HG03558 (cell line): ENCODE data around the gene ATP1B4.
"Not testable (repeated sequence)": the region's sequence is repeated elsewhere in the genome, so short reads cannot be mapped to it uniquely, and the experiment has no call there.

ENCODE experiments used
- ATAC-seq: cut with Tn5 transposase; IDR thresholded peaks from one replicate; pipeline ENCODE4 v1.9.1; 2021; ENCODE audit warnings: moderate number of reproducible peaks; ENCODE audit not compliant: unreplicated experiment; ENCODE audit errors: extremely low read depth

The ATP1B4 gene

DNA sequence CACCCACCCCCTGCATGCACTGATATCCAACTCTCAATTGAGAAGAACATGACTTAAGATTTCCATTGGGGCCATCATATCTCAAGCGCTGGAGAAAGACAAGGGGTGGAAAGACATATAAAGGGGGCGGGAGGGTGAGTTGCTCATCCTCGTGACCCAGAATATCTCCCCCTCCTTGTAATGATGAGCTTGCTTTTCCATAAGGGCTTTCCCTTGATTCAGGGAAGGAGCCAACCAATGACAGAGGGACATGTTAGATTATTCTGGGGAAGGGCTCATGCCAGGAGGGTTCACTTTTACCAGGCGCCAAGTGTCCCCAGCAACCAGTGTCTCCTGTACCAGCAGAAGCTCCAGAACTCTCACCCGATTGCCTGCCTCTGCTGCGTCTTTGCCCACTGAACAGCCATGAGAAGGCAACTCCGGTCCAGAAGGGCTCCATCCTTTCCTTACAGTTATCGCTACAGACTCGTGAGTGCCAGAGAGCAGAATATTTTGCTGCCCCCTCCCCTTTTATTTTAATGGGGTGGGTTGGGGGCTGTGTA lies at the start of gene ATP1B4:
TSS of gene ATP1B4 (plus strand) at position 326 of the 542 bp plus-strand sequence. CDS start at position 406, 80 bp downstream.
- ATAC-seq, result no peak

DNA sequence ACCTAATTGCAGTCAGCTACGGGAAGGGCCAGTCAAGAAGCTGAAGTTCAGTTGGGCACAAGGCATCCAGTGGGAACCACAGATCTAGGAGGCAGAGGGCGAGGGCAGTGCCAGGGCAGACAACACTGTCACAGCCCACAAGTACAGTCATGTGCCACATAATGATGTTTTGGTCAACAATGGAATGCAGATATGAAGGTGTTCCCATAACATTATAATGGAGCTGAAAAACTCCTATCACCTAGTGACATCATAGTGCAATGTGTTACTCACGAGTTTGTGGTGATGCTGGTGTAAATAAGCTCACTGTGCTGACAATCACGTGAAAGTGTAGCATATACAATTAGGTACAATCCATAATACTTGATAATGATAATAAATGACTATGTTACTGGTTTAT lies 46.1 kb upstream of the ATP1B4 start:
- no peak for ATAC-seq

DNA sequence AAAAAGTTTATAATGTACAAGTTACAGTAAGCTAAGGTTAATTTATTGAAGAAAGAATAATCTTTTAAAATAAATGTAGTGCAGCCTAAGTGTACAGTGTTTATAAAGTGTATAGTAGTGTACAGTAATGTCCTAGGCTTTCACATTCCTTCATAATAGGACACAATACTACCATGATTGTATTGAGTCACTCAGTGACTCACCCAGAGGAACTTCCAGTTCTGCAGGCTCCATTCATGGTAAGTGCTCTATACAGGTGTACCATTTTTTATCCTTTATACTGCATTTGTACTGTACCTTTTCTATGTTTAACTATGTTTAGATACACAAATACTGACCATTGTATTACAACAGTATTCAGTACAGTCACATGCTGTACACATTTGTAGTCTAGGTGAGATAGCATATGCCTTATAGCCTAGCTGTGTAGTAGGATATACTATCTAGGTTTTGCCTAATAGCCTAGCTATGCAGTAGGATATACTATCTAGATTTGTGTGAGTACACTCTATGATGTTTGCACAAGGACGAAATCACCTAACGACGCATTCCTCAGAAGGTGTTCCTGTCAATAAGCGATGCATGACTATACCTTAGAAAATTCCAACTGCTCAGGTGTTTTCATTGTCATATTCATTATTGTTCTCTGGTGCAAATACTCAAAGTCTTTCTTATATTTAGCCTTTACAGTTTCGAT lies 45.2 kb upstream of the ATP1B4 start:
- ATAC-seq, result no peak

DNA sequence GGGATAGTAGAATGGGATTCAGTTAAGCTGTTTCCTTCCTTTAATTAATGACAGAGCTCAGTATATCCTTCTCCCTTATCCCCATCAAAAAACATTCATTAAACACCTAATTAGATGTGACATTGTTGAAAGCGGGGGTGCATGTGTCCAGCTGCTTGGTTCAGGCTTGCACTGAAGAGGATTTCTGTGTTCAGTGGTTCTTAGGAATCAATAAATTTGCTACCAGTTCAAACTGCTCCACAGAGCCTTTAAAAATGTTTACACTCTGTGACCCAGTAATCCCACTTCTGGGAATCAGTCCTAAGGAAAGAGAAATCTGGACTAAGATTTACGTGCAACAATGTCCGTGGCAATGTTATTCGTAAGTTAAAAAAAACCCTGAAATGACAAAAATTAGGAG lies 43.5 kb upstream of the ATP1B4 start:
- ATAC-seq, result no peak

DNA sequence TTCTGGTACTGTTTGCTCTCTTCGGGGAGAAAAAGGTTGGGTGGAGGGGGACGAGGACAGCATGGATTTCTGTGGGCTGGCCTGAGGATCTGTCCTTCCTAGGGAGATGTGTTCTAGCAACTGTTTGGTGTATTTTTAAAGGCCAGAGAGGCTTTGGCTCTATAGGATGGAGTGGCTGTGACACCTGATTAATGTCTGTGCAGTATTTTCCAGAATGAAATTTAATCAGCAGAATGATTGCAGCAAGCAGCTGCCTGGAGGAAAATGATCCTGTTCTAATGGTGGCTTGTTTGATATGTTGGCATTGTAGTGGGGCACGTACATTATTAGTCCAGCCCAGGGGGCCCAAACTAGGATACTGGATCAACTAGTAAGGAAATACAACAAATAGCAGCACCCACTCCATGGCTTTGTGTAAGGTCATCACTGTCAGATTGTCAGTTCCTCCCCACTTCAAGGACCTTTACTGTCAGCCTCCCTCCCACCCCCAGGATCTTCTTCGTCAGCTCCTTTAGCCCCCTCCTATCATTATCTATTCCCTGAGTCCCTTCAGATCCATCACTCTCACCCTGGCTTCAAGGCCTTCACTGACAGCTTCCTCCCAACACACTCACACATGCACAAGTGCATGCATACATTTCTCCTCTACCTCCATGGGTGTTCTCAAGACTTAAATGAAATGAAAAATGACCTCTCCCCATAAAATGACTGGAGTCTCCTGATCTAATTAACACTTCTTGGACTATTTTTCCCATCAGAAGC lies 40.2 kb upstream of the ATP1B4 start:
- ATAC-seq, result no peak

DNA sequence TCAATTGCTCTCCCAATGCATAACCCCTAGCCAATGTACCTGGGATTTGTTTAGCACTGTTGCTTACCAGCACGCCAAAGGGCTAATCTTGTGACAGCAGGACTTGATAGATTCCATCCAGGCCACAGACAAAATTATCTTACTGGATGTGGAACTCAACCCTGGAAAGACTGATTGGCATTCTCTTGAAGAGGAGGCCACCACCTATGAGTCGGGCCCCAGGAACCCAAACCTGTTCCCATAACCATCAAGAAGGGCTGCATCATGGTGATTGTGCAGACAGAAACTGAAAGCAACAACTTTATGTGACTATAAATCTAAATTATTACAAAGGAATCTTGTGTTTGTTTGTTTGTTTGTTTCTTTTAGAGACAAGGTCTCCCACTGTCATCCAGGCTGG lies 30.8 kb upstream of the ATP1B4 start:
- no peak for ATAC-seq

DNA sequence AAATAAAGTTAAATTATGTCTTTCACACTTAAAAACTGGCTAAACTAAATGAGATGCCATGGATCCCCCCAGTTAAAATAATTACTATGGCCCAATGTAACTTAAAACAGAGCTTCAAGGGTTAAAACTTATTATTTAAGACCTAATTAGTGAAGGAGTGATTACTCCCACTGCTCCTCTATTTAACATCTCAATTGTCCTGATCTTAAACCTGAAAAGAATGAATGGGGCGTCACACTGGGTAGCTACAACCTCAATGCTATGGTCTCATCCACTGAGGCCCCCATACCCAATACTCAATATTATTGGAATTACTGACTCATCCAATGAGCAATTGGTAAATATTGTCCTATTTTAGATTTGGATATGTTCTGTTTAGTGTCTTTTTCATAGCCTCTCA lies 29.5 kb upstream of the ATP1B4 start:
- no peak for ATAC-seq

DNA sequence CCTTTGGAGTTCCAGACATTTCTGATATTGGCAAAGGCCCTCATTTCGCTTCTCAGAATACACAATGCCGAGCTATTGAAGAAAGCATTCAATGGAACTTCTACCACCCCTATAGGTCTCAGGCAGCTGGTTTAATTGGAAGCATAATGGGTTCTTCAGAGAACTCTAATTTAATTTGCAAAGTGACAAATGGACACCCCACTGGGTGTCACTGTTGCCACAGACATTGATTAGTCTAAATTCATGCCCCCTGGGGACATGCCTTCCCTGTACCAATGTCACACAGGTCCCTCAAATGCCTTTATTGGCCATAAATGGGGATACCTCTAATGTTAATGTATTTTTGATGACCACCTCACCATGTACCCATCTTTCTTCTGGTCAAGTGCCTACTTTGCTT lies 27.7 kb upstream of the ATP1B4 start:
- ATAC-seq, result no peak

DNA sequence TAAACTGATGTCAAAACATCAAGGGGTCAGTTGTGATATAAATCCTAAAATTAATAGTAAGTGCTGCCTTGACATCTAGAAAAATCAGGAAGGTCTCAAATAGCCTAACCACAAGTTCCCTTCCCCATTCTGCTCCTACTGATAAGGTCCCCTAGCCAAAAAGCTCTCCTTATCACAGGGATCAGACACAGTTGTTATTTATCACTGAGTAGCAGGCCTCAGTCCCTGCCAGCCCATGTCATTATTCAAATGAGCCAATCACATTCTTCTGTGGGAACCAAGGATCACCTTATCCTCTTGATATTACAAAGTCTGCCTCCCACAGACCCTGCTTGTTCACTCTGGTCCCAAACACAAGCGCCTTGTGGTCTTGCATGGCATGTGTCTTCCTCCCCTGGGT lies 27.3 kb upstream of the ATP1B4 start:
- no peak for ATAC-seq

DNA sequence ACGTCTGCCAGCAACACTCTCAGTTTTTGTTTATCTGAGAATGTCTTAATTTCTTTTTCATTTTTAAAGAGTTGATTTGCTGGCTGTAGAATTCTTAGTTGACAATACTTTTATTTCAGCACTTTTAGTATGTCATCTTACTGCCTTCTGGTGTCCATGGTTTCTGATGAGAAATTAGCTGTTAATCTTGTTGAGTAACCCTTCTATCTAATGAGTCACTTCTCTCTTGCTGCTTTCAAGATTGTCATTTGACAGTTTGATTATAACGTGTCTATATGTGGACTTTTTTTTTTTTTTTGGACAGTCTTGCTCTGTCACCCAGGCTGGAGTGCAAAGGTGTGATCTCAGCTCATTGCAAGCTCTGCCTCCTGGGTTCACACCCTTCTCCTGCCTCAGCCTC lies 26.6 kb upstream of the ATP1B4 start:
- ATAC-seq, result no peak

DNA sequence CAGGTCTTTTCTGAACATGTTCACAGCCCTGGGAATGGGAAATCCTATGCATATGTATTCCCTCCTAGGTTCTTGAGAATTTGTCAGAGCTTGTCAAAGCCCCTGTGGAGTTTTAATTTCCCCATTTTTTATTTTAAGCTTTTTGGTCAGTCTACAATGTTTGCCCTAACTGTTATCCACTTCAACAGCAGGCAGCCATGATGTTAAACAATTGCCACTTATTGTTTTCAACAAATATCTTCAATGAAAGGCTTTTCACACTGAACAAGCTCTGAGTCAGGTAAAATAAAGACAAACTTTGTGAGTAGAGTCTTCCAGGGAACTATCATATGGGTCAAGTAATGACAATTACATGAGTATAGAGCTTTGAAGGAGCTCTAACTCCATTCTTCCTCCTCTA lies 25.0 kb upstream of the ATP1B4 start:
- ATAC-seq, result no peak

DNA sequence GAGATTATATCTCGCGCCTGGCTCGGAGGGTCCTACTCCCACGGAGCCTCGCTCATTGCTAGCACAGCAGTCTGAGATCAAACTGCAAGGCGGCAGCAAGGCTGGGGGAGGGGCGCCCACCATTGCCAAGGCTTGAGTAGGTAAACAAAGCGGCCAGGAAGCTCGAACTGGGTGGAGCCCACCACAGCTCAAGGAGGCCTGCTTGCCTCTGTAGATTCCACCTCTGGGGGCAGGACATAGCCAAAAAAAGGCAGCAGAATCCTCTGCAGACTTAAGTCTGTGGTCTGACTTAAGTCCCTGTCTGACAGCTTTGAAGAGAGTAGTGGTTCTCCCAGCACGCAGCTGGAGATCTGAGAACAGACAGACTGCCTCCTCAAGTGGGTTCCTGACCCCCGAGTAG lies 17.3 kb upstream of the ATP1B4 start:
- not testable (repeated sequence) for ATAC-seq

DNA sequence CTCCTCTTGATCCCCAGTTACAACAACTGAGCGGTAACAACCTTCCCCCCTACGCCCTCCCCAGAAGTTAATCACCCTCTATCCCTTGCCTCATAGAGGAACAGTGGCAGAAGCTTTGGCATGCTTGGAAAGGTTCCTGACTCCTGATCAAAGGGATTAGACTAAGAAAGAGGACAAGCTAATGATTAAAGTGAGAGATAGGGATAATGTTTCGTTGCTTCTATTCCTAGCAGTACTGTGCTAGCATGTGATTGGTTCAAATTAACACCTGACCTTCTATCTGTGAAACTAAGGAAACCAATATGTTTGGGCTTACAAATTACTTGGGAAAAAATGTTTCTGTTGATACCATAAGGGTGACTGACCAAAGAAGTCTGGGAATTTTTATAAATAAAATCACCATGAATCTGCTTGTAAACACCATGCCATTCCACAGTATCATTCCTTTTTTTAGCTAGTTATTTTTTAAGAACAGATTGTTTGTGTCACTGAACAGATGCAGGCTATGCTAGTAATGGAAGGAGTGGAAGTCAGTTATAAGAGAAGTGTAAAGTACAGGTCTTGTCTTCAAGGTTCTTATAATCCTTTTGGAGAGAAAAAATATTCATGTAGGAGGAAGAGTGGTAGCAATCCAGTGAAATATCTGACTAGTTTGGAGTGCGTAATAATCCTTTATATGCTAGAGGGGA lies 11.3 kb upstream of the ATP1B4 start:
- ATAC-seq, result no peak

DNA sequence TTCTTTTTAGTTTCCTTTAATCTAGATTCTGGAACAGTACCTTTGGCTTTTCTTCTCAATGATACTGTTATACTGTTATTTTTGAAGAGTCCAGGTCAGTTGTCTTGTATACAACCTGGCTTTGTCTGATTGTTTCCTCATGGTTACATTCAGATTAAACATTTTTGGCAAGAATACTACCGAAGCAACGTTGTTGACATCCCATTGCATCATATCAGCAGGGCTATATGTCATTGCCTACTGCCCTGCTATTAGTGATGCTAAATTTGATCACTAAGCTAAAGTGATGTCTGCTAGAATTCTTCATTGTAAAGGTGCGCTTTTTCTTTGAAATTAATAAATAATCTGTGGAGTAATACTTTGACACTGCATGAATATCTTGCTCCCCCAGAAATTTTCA lies 5.8 kb upstream of the ATP1B4 start:
- ATAC-seq, result no peak

DNA sequence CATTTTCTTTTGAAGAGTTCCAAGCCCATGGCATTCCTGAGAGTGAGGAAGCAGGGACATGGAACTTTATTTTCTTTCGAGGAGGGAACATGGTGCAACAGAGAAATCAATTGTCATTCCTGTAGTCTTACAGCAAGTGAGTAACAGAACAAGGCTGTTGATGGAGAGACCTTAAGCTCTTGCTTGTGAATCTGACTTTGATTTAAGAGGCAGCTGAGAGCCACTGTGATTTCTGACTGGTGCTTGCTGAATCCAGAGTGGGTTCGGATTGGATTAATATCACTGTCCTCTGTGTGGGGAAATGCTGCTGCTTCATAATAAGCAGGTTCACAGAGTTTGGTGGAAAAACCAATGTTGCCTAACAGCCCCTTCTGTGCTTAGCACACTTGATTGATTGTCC lies 4.7 kb upstream of the ATP1B4 start:
- no peak for ATAC-seq

DNA sequence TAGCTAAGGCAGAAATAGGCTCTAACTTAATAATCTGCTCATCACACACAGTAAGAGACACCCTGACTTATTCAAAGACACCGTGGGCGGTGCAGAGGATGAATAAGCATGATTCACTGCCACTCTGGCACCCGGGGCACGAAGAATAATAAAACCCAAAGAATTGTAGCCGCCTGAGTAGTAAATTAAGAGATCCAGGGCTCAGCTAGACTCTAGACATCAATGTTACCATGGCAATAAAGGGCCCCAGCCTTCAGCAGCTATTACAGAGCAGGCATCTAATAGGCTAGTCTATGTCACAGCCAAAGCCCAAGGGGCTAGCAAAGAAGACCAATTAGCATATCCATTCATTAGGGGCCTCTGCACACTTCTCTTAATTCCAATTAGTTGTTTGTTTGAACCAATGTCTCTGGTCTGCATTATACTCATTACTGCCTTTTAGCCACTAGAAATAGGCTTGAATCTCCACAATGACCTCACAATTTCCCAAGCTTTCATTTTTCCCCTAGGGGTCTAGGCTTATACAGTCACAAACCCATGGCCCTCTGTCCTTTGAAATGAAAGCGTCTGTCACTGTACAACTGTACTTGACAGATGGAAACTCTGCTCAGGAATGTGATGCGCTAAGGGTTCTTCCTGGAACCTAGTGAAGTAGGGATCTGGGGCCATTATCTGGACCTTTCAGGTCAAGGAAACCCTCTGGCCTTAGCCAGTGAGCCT lies 3.0 kb upstream of the ATP1B4 start:
- no peak for ATAC-seq

DNA sequence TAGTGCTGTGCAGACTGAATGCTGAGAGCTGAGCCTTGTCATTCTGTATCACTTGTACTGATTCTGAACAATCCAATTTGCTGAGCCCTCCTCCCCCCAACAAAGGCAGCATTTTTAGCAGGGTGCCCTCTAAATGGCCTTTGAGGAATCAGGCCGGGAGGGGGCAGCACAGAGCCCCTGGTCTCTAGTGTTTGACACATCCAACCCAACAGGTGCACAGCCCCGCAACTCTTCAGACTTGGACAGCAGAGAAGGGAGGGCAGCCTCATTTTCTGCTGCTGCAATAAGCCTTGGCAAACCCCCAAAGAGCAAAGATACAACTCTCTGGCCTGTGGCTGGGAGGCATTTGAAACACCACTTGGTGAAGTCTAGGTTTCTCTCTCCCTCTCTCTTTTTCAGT lies 3.4 kb downstream of the ATP1B4 start:
- ATAC-seq, result no peak

DNA sequence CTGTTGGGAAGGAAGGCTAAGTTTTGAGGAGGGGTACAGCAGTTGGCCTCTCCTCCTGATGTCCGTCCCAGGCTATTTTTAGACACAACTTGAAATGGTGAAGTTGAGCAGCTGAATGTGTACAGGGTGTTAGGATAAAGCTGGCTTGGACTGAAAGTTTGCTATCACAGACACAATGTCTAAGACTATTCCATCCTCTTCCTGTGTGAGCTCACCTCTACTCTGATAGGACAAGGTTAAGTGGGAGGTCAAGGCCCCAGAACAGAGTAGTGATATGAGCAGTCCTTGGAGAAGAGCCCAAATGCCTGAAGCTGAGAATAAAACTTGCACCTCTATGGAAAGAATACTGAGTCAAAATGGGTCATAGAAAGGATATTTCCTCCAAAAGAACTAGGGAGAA lies 4.1 kb downstream of the ATP1B4 start:
- ATAC-seq, result no peak

DNA sequence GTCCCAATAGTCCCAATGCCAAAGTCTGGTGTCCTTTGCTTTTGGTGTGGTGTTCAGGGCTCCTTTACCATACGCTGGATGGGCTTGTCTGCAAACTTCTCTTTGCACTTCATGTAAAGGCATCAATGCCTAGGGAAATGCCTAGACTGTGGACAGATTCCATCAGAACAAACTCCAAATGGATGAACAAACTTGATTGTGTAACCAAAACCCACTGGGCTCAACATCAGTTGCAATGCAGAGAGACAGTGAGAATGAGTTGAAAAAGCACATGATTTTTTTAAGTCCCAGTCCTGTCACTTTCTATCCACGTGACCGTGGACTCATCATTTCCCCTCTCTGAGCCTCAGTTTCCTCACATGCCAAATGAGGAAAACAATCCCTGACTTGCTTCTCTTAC lies 4.9 kb downstream of the ATP1B4 start:
- no peak for ATAC-seq

DNA sequence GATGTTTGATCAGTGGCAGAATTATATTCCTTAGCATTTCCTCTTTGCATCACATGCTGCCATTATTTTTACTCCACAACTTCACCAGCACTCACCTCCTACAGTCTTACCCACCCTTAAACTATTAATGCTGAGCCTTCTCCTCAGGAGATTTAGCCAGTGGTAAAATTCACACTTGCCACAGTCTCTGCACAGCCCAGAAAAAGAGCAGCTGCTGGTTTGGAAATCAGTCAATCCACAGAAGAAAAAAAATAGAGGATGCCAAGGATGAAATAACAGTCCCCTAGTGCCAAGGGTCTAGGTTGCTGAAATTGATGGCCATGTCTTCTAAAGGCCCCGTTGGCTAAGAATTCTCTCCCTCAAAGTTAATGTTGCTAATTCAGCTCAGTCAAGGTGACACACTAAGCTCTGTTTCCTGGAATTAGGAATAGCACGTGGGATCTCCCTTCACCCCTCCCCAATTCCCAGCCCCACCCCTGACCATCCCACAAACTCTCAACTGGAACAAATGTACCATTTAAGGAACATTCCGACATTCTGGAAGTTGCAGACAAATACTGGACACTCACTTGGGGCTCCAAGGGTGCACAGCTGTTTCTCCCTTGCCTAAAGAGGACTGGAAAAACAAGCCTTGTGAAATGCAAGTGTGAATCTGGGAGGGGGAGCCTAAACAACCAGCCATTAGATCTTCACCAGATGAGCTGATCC lies 5.7 kb downstream of the ATP1B4 start:
- ATAC-seq, result no peak
